ENCODE results near the gene ZDHHC17.
"Not testable (repeated sequence)": the region's sequence is repeated elsewhere in the genome, so short reads cannot be mapped to it uniquely, and the experiment has no call there.

The ZDHHC17 gene

DNA sequence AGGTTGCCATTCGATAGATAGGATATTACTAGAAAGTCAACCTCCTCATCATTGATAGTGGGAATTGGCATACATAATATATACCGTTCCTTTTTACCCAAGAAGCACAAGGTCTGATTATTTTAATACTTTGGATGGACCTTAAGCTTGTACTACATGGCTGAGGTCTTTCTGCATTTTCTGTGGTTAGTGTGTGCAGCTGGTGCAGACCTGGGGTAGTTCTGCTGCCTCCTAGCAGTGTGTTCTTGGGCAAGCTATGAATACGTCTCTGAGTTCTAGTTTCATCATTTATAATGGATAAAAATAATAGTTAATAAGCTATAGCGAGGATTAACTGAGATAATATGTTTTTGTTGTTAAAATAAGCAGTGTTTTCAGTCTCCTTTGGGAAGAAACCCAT is 2.2 kb downstream of the ZDHHC17 start:
- no peak for DNase-seq (ENCODE audit: low read depth)
- TF ChIP-seq, protein P1, sequence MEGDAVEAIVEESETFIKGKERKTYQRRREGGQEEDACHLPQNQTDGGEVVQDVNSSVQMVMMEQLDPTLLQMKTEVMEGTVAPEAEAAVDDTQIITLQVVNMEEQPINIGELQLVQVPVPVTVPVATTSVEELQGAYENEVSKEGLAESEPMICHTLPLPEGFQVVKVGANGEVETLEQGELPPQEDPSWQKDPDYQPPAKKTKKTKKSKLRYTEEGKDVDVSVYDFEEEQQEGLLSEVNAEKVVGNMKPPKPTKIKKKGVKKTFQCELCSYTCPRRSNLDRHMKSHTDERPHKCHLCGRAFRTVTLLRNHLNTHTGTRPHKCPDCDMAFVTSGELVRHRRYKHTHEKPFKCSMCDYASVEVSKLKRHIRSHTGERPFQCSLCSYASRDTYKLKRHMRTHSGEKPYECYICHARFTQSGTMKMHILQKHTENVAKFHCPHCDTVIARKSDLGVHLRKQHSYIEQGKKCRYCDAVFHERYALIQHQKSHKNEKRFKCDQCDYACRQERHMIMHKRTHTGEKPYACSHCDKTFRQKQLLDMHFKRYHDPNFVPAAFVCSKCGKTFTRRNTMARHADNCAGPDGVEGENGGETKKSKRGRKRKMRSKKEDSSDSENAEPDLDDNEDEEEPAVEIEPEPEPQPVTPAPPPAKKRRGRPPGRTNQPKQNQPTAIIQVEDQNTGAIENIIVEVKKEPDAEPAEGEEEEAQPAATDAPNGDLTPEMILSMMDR (conservative IDR thresholded peaks at IDR 0.05; ENCODE audit: low read depth, low read length) = no peak
- H3K4me3 ChIP-seq (ENCODE audit: low read length) = no peak overlapping the region

DNA sequence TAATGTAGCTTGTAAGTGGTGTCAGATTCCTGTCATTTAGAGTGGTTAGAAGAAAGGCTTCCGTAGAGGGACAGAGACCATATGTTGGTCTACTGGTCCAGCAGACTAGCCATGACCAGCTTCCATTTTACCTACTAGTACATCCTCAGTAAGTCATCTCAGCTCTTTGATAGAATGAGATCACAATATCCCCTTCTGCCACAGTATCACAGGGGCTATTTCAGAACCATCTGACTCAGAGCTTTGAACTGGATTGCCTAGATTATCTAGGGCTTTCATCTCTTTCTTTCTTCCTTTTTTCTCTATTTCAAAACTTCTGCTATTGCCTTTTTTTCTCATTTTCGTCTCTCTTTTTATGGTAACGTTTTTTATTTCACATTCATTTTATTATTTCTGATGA is 4.7 kb downstream of the ZDHHC17 start:
- DNase-seq (ENCODE audit: low read depth) = no peak
- TF ChIP-seq, protein P1 (conservative IDR thresholded peaks at IDR 0.05; ENCODE audit: low read depth, low read length) = no peak
- H3K4me3 ChIP-seq (ENCODE audit: low read length) = no peak overlapping the region

DNA sequence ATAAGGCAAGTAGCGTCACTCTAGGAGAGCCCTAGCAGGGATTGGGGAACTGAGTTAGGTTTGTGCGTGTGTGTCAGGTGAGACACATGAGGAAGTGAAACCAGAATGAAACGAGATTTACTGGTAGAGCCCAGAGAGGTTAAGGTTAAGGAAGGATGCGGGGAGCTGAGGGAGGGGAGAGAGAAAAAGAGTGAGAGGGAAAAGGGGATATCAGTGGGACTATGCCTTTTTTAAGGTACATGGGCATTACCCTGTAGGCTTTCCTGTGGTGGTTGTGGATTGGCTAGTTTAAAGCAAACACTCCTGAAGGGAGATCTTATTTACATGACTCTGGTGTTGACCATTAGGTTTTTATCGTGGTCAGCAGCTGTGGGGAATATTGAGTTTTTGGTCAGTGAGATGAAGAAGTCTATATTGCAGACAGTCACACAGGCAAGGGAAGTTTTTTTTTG is 13.9 kb downstream of the ZDHHC17 start:
- TF ChIP-seq, protein P1 (conservative IDR thresholded peaks at IDR 0.05; ENCODE audit: low read depth, low read length) = no peak
- no peak for DNase-seq (ENCODE audit: low read depth)
- no peak overlapping the region for H3K4me3 ChIP-seq (ENCODE audit: low read length)

DNA sequence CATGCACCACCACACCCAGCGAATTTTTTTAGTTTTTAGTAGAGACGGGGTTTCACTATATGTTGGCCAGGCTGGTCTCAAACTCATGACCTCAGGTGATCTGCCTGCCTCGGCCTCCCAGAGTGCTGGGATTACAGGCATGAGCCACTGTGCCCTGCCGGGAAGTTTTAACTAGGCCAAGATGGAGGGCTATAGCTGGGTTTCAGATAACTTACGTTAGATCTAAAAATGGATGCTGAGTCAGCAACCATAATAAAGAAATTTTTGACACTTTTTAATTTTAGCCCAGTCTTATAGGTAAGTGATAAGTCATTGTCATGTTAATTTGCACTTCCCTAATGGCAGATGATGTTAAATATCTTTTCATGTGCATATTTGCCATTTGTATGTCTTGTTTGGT is 14.4 kb downstream of the ZDHHC17 start:
- DNase-seq (ENCODE audit: low read depth) = no peak
- no peak overlapping the region for H3K4me3 ChIP-seq (ENCODE audit: low read length)
- TF ChIP-seq, protein P1 (conservative IDR thresholded peaks at IDR 0.05; ENCODE audit: low read depth, low read length) = no peak

DNA sequence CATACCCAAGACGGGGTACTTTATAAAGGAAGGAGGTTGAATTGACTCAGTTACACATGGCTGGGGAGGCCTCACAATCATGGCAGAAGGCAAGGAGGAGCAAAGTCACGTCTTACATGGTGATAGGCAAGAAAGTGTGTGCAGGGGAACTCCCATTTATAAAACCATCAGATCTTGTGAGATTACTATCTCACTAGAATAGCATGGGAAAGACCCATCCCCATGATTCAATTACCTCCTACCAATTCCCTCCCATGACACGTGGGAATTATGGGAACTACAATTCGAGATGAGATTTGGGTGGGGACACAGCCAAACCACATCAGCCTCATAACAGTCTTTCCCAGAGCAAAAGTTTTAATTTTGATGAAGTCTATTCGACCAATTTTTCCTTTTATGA is 15.4 kb downstream of the ZDHHC17 start:
- not testable (repeated sequence) for DNase-seq (ENCODE audit: low read depth); H3K4me3 ChIP-seq (ENCODE audit: low read length)

DNA sequence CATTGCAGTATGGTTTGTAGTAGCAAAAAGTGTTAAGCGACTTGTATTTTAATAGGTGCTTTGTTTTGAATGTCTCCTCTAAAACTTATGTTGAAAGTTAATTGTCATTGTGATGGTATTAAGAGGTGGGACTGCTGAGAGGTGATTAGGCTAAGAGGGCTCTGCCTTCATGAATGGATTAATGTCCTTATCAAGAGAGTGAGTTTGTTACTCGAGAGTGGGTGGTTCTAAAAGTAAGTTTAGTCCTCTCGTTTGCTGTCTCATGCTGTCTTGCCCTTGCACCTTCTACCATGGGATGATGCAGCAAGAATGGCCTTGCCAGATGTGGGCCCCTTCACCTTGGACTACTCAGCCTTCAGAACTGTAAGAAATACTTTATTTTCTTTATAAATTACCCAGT is 17.4 kb downstream of the ZDHHC17 start:
- no peak overlapping the region for H3K4me3 ChIP-seq (ENCODE audit: low read length)
- no peak for DNase-seq (ENCODE audit: low read depth)
- TF ChIP-seq, protein P1 (conservative IDR thresholded peaks at IDR 0.05; ENCODE audit: low read depth, low read length) = no peak

DNA sequence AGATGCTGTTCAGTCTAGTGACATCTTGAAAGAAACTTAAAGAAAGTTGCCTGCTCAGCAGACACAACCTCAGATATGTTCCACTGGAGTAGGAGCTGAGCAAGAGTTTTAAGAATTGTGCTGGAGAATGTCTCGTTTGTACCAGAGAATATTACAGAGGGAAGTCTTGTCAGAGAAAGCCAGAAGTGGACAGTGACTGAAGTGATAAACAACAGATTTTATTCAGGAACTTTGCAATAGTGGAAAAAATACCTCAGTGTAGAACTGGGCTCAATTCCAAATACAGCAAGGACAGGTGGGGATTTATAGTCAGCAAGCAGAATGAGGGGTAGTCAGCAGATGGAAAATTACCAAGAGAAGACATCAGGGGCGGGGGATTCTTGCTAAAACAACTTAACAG is 18.6 kb downstream of the ZDHHC17 start:
- TF ChIP-seq, protein P1 (conservative IDR thresholded peaks at IDR 0.05; ENCODE audit: low read depth, low read length) = no peak
- no peak overlapping the region for H3K4me3 ChIP-seq (ENCODE audit: low read length)
- no peak for DNase-seq (ENCODE audit: low read depth)

DNA sequence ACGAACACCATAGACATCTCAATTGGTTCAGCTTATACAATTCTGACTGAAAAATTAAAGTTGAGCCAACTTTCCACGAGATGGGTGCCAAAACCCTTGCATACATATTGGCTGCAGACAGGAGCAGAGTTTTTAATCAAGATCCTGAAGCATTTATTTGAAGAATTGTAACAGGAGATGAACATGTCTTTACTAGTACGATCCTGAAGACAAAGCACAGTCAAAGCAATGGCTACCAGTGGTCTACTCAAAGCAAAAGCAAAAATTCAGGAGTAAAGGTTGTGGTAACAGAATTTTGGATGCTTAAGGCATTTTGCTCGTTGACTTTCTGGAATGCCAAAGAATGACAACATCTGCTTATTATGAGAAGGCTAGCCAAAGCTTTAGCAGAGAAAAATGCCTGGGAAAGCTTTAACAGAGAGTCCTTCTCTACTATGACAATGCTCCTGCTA is 20.7 kb downstream of the ZDHHC17 start:
- TF ChIP-seq, protein P1 (conservative IDR thresholded peaks at IDR 0.05; ENCODE audit: low read depth, low read length) = no peak
- no peak overlapping the region for H3K4me3 ChIP-seq (ENCODE audit: low read length)
- DNase-seq (ENCODE audit: low read depth) = no peak

Data from retinal pigment epithelial cell (primary cell).